GM19324 (cell line): Measurements from ENCODE around the gene DHFR2.
"Not testable (repeated sequence)": the region's sequence is repeated elsewhere in the genome, so short reads cannot be mapped to it uniquely, and the experiment has no call there.

Experiments
- ATAC-seq: cut with Tn5 transposase; IDR thresholded peaks from one replicate; pipeline ENCODE4 v1.9.1; 2021; ENCODE audit warnings: mild to moderate bottlenecking, moderate library complexity; ENCODE audit not compliant: unreplicated experiment, low FRiP score

DHFR2 gene

DNA sequence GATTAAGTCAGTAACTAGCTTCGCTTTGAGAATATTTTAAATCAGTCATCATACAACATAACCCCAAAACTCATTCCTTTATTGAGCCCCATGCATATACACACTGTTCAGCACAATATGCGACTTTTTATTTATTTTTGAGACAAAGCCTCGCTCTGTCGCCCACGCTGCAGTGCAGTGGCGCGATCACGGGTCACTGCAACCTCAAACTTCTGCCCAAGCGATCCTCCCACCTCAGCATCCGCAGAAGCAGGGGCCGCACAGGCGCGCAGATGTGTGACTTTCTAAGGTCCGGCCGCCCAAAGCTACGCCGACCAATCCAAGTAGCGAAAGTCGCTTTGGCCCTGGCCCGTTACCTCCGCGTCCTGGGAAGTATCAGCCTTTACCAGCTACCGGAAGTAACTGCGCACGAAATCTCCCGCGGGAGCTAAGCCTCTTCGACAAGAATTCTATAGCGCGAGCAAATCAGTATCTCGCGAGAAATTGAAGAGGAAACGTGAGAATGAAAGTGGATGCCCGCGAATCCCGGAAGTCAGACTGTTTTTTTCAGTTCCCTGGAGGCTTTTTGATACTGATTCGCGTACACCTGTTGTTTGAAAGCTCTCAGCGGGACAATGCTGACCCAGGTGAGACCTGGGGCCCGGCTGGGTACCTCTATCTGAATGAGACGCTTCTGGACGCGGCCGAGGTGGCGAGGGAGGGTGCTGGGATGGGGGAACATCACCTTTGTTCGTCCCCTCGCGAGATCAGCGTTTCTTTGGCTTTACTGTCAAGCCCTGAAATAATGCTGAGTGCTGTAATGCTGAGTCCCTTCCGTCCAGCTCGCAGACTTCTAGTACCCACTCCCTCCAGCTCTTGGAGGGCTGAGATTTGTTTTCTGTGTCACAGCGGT is at the start of gene DHFR2, which contains the start of gene NSUN3:
DHFR2 (minus strand) TSS at position 404 of the 892 bp plus-strand sequence. CDS start 1,405 bp downstream, outside the sequence.
NSUN3 (plus strand) TSS at position 549 of the 892 bp plus-strand sequence; CDS start at position 615, 66 bp downstream.
- peak; percentile 97 for ATAC-seq

DNA sequence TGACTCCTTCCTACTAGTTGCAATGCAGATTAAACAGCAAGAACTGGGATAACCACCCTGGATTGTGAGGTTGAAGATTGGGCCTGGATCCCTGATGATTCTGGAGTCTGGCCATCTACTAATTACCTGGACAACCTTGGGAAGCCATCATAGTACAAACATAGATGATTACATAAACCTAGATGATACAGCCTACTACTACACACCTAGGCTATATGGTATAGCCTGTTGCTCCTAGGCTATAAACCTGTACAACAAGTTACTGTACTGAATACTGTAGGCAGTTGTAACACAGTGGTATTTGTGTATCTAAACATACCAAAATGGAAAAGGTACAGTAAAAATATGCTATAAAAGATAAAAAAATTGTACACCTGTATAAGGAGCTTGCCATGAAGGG is 48.1 kb upstream of the DHFR2 start:
- ATAC-seq: no peak

DNA sequence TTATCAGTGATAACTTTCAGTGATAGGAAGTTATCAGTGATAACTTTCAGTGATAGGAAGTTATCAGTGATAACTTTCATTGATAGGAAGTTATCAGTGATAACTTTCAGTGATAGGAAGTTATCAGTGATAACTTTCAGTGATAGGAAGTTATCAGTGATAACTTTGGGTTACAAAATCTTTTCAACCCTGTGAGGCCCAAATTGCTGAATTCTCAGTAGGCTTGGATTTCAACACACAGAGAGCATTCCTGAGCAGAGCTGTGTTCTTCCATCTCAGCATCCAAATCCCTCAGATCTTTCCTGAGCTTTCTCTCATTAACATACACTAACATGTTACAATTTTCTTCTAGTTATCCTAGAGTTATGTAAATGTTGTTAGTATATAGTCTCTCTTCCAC is 47.5 kb upstream of the DHFR2 start:
- not testable (repeated sequence) for ATAC-seq

DNA sequence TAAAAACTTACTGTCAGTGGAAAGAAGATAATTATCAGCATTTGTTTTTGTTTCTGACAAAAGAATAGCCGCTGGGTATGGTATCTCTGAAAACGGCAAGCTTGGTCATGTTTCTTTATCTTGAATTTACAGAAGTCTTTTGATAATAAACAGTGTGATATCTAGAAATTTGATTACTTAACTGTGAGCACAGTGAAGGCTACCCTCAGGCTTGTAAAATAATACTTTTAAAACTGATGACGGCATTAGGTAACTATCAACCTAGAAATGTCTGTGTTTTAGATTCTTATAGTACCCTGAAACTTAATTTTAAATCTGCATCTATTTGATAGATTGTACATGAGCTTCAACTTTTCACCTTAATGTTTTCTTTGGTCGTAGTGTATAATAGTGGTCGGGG is 43.6 kb upstream of the DHFR2 start:
- ATAC-seq: no peak

DNA sequence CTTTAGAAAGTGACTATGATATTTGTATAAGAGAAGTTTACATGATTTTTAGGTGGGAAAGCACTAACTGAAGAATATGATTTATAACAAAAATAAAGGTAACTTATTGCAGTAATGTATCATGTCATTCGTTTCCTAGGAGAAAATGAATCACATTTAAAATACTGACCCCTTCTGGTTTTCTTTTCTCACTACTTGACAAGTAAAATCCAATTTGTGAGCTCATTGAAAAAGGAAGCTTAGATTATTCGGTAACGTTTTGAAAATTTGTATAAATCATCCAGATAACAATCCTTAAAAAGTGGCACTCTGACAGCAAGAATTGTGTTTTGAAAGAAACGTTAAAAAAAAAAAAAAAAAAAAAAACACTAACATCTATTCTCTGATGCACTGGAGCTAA is 39.1 kb upstream of the DHFR2 start:
- ATAC-seq: no peak

DNA sequence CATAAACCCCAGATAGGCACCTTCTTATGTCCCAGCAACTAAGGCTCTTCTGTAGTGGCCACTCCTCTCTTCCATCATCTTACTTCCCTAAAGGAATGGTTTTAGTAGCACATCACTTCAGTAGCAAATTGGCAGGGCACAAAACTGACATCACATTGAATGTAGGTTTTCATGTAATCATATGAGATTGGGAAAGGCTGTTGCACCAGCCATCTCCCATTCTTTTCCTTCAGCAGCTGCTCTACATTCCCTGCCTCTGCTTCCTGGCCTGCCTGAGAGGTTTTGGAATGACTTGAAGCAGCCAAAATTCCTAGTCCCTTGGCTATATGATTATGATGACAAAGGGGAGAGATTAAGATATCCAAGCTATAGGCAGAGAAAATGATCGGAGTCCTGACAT is 36.6 kb upstream of the DHFR2 start:
- no peak for ATAC-seq

DNA sequence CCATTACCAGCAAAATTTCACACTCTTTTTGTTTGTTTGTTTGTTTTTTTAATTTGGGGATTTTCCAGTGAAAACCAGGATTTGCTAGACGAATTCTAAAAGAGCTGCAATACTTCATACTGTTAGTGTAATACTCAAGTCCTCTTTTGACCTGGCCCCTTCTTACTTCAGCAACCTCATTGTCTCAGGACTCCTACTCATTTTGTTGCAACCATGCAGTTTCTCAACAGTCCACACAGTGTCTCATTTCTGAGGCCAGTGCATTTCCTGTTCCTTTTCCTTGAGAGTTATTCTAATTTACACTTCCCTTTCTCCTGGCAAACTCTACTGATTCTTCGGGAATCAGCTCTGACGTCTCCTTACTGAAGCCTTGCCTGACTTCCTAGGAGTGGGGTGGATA is 35.7 kb upstream of the DHFR2 start:
- ATAC-seq: no peak

DNA sequence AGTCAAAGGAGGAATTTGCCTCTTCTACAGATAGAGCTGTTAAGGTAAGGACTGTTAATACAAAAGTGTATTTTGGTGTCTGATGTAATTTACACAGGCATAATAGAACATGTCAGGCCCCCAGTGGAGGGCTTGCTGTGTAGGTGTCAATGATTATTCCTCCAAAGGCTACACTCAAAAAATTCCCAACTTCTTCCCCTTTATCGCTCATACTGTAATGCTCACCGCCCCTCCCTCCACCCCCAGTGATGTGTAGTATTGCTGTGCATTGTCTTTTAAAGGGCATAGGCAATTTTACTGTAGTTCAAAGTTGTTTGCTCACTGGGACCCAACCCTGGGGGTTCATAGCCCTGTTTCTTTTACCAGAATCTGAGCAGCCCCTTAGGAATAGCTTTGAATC is 32.4 kb upstream of the DHFR2 start:
- ATAC-seq: no peak

DNA sequence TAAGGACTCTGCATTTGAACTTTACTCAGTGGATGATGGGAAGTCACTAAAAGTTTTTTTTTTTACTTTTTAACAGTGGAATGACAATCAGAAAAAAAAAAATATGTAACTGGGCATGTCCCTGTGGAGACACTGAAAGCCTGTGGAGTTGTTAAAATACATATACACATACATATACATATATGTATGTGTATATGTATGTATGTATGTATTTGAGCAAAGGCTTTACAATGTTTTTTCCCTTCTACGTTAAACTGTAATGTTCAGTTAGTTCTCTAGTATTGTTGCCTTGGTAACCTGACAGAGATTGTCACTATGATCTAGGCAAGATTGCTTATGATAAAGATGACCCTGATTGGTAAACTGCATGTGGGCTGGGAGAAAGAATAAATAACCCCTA is 30.4 kb upstream of the DHFR2 start:
- no peak for ATAC-seq

DNA sequence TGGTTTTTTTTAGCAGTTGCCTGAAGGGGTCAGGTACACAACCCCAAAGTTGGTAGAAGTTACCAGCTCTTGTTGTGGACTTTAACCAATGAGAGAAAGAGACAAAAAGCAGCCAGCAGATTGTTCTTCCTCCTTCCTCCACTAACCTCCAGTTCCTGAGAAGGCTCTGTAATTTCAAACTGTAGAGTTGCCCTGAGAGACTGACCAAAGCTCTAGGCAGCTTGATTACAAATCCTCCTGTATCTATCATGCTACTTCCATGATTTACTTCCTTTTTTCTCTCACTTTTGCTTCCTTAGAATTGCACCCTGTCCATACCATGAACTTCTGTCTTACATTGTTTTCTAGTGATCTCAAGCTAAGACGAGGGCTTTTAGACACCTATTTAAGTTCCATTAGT is 29.4 kb upstream of the DHFR2 start:
- no peak for ATAC-seq

DNA sequence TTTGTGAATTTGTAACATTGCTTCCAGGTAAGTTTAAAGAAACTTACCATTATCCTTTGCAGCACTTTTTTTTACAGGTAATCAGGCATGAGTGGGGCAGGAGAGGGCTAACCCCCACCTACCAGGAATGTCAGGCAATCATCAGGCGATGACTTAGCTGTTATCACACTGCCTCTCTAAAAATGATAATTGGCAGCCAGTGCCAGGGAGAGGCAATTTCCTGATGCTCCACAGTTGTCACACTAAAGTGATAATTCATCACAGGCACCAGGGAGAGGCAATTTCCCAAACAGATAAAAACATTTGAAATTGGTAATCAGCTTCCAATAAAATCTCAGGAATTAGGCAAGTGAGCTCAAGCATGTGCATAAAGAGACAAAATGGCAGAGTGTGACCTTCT is 26.4 kb upstream of the DHFR2 start:
- ATAC-seq: no peak

DNA sequence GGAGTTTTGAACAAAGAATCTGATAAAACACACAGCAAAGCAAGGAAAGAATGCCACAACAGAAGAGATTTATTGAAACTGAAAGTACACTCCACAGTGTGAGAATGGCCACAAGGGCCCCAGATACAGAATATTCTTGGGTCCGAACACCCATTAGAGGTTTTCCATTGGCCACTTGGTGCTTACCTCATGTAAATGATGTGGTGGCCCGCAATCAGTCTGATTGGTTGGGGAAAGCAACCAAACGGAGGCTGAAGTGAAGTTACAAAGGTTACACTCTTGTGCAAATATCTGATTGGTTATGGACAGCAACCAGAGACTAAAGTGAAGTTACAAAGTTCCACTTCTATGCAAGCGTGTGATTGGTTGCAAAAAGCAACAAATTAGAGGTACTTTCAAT is 20.5 kb upstream of the DHFR2 start:
- no peak for ATAC-seq

DNA sequence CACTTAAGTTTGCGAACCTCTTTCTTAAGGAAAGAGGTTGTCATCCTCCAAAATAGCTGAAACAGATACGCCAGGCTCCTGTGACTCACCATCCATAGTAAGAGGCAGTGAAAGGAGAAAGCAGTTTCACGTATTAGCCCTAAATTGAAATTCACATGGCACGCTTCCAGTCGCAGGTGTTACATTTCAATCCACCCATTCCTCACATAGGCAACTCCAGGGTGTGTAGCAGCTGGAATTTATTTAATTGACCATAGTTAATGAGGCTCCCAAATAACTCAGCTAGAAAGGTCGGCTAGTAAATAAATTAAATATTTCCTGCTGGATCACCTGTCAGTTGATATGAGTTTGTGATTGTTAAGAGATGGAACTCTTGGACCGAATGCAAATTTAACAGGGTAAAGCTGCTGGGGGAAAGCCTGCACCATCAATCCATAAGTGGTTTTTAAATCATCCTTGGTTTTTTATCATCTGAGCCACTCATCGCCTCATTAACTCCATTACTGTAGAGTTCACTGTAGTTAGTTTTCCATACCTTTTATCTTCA is 19.7 kb upstream of the DHFR2 start:
- no peak for ATAC-seq

DNA sequence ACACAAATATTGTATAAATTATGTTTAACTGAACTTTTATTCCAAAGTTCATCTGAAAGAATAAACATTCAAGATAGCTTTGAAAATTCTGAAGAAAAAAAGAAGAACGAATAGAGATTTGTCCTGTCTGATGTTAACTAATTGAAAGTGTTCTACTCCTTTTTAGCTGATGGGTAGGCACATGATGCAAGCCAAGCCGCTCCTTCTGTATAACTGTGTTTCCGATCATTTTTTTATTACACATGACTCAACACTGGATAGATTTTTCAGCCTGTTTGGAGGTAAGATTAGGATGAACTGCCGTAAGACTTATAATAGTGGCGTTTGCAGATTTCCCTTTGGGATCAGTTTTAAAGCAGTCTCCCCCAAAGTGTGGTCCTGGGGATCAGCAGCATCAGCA is 19.2 kb upstream of the DHFR2 start:
- no peak for ATAC-seq

DNA sequence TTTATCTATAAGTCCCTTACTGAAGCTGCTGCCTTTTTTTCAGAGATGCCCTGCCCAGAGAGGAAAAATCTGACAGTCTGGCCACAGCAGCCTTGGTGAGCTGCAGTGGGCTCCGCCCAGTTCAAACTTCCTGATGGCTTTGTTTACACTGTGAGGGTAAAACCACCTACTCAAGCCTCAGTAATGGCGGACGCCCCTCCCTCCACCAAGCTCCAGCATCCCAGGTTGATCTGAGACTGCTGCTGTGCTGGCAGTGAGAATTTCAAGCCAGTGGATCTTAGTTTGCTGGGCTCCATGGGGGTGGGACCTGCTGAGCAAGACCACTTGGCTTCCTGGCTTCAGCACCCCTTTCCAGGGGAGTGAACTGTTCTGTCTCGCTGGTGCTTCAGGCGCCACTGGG is 17.8 kb upstream of the DHFR2 start:
- ATAC-seq: not testable (repeated sequence)

DNA sequence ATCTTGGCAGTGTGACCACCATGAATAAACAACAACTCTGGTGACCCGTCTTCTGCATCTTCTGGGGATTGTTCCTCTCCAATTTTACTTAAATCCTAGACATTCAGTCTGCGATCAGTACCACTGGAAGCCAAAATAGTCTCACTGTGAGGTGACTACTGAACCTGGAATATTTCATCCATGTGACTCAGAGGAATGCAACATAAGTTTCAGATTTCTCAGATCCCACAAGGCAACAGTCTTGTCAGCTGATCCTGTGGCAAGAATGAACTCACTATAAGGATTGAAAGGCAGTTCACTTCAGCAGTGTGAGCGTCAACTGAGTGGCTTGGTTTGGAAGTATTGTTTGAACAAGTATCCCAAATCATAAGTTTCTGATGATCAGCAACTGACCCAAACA is 13.3 kb upstream of the DHFR2 start:
- no peak for ATAC-seq

DNA sequence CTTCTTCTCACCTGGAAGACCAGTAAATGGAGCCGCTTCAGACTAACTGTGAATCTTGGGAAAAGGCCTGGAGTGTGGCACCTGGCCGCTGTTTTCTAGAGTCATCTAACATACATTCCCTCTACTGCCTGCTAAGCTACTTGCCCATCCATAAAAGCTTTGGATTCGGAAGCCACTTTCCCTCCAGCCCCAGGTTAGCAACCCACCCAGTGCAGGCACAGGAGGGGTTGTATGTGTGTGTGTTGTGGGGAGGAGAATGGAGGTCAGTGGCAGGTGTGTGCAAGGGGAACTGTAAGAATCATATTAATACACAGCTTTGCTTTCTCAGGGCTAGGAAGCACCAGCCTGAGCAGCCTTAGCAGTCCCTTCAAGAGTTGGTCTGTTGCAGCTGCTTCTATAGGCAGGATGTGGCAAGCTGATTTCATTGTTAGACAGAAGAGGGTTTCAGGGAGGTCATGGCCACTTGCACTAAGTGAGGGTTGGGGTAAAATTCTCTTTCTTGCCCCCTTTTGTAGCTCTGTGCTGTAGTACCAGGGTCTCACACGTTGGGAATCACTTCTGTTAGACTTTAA is 9.1 kb upstream of the DHFR2 start:
- peak; percentile 71 for ATAC-seq

DNA sequence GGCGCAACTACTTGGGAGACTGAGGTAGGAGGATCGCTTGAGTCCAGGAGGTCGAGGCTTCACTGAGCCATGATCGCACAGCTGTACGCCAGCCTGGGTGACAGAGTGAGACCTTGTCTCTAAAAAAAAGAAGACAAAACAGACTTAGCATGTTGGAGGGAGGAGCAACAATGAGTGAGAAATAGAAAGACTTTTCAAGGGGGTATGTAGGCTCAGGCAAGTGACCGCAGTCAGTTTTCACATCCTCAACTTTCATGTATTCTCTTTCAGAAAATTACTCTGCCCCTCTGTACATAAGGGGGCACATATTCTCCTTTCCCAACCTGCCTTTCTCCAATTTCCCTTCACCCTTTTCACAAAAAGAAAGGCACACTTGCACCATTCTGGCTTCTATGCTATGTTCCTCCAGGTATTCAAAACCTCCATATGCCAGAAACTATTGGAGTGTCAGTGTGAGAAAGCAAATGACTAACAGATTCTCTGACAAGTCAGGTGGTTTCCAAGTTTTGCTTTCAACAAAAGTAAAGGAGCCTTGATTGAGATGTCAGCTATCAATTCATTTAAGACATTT is 7.7 kb upstream of the DHFR2 start:
- ATAC-seq: peak; percentile 83

DNA sequence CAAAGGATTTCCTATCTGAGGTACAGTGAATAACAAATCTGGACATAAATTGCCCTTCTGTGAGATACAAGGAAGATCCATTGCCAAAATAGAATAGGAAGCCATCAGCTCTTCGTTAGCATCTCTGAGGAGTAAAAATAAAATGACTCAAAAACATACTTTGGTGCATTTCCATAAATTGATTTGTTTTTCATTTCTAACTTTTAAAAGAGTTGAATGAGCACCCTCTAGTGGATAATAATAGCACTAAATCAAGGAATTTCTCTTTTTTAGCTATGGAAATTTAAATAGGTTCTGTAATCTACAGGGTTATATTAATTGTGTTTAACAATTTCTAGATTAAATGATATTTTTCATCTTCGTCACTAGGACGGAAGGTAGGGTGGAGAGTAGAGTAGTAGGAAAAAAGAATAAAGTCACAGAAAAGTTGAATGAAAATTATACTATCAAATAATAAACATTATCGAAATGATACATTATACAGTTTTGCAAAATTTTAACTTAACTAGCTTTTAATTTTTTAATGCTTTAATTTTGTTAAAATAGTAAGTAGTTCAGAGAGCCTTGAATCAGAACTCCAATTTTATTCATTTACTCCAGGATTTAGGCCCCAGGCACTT is 6.6 kb upstream of the DHFR2 start:
- ATAC-seq: no peak

DNA sequence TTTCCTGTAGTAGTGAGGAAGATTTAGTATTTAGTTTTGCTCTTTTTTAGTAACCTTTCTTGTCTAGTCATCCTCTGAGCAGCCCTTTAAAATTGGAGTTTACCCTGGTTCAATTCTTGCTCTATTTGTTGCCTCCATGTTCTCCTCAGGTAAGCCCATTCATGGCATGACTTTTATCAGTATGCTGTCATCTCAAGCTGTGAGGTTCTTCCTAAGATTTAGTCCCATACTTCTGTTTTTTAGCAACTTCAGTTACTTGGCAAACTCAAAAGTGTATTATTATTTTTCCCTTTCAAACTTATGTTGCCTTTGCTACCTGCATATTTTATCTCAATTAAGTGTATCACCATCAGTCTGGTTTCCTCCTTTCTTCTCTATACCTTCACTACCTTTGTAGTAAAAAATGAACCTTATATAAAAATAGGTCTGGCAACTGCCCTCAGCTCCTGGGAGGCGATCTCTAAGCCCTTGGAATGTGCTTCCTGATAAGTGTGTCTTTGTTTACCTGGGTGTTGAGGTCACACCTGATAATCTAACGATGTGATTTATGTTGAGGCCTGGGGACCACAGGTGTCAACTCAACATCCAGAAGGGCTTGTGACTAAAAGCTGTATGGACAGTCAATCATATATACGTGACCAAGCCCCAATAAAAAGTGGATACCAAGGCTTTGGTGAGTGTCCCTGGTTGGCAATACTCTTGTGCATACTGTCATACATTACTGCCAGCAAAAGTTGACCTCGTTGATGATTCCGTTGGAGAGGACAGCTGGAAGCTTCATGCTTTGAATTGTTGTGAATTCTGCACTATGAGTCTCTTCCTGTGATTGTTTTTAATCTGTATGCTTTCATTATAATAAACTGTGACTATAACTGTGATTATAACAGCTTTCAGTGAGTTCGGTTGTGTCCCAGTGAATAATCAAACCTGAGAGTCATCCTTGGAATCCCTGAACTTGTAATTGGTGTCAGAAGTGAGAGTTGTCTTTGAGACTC is 4.1 kb upstream of the DHFR2 start:
- ATAC-seq: no peak
